Skeletal muscle tissue (tissue), 4 donors: ENCODE measurements around the gene CCDC134. TPM values are rescaled to one million over a fixed set of nuclear protein-coding genes. Genes with fewer than 3 reads are reported as not detected.
A peak's percentile ranks its signal among the peaks of the same experiment; 100 is the strongest.

ENCODE experiments used
- H3K27ac ChIP-seq: one replicate; pipeline ENCODE4 v1.7.0; 2013; ENCODE audit warnings: mild to moderate bottlenecking, low read depth, low read length, inconsistent platforms
- H3K27me3 ChIP-seq, 3 donors: one replicate each; pipeline ENCODE4 v1.7.0; 2013; ENCODE audit warnings: low read length in 3 of 3; ENCODE audit not compliant: control insufficient read depth in 3 of 3, insufficient read depth in 3 of 3
- H3K36me3 ChIP-seq, 3 donors: one replicate each; pipeline ENCODE4 v1.7.0; 2013; ENCODE audit warnings: low read length in 3 of 3; ENCODE audit not compliant: control insufficient read depth in 3 of 3, insufficient read depth in 3 of 3
- H3K4me1 ChIP-seq, 3 donors: one replicate each; pipeline ENCODE4 v1.7.0; 2013; ENCODE audit warnings: low read length in 3 of 3, mild to moderate bottlenecking in 3 of 3; ENCODE audit not compliant: control insufficient read depth in 3 of 3, insufficient read depth in 3 of 3
- H3K4me3 ChIP-seq, 3 donors: one replicate each; pipeline ENCODE4 v1.7.0; 2013; ENCODE audit warnings: low read length in 3 of 3
- H3K9ac ChIP-seq, 3 donors: one replicate each; pipeline ENCODE4 v1.7.0; 2013; ENCODE audit warnings: low read length in 3 of 3, mild to moderate bottlenecking in 3 of 3, moderate library complexity in 2 of 3, low read depth in 1 of 3
- H3K9me3 ChIP-seq, 3 donors: one replicate each; pipeline ENCODE4 v1.7.0; 2013; ENCODE audit warnings: low read length in 3 of 3; ENCODE audit not compliant: control insufficient read depth in 3 of 3
- total RNA-seq: library from RNA; depleted of rRNA; stranded (reverse); fragments of >200 nt; gene quantifications from one replicate; pipeline ENCODE4 v1.2.3, GENCODE V29; 2014
- donor health status: Osteomylitis.

Gene CCDC134
- 30.3 TPM for total RNA-seq

DNA sequence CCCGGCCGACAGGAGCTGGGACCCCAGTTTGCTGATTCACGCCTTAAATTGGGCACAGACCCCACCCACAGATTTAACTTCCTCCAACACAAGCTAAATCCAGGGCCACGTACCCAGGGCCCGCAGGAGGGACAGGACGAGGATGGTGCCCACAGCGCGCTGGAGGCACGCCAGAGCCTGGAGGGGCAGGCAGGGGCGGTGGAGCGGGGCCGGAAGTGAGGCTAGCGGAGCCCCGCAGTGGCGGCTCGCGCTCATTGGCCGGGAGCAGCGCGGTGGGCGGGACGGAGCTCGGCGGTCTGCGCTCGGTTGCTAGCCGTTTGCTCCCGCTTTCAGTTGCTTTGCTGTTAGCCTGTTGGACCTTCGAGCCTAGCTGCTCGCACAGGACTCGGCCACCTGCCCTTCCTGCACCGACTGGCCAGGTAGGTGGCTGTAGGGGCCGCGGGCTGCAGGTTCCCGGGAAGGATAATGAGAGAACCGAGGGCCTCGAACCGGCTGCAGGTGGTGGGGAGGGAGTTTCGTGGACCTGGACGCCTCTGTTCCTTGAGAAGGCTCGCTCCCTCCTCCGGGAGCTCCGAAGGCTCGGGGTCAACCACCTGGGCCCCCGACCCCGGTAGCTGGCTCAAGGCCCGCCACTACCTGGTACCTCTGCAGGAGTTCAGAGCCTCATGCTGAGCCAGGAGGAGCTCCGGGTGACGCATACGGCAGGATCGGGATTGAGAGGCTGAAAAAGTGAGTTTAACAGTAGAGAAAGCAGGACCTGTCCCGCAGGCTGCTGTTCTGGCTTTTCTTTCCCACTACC is at the start of gene CCDC134:
TSS of gene CCDC134 (plus strand) at position 332 of the 799 bp plus-strand sequence. CDS start 8,212 bp downstream, outside the sequence.
- Histone ChIP-seq H3K27me3 (no peaks in the 10 kb centered on the region), H3K9me3 (no peaks in the 10 kb centered on the region), H3K27ac (peak within 1 kb of the TSS; percentile 96), H3K9ac (peak within 1 kb of the TSS; percentile 95 to 96 (median 95)), H3K4me1 (peaks cover 17 to 32% (median 24%) of the 10 kb centered on the region in 3 donors), H3K4me3 (peak within 1 kb of the TSS; percentile 92 to 98 (median 96)), H3K36me3 (no peaks in the 10 kb centered on the region)

DNA sequence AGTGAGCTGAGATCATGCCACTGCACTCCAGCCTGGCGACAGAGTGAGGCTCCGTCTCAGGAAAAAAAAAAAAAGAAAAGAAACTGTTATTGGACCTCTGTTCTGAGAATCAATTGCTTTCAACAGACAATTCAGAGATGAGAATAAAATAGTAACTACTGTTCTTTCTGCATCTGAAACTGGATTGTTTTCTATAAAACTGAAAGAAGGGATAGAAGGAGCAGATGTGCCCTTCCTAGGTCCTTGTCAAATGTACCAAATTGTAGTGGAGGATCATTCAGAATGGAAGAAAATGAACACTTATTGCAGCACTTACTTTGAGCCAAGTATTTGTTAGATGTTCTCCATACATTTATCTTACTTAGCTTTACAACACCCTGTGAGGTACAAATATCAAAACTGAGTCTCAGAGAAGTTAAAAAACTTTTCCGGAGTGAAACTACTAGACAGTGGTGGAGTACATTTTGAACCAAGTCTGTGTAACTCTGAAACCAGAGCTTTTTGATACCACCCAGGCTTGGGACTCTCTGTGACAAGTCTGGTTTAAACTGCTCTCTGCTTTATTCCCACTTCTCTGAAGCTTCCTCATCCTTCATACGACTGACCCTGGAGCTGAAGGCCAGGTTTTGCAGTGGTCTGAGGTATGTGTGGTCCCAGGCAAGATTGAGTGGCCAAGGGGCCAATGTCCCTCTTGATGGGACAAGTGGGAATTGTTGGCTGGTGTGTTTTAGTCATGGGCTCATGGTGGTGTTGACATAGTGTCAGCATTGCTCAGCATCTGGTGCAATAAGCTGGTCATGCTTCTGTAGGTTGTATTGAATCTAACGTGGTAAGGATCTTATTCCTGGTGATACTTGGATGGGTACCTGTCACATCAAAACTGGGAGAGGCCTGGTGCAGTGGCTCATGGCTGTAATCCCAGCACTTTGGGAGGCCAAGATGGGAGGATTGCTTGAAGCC is 48.2 kb upstream of the CCDC134 start:
- H3K9me3 ChIP-seq = no peaks in the 10 kb centered on the region
- peaks cover 0 to 3% (median 3%) of the 10 kb centered on the region in 3 donors for H3K27me3 ChIP-seq
- H3K27ac ChIP-seq = no peak overlapping the region
- H3K4me1 ChIP-seq = no peaks in the 10 kb centered on the region
- no peak overlapping the region for H3K4me3 ChIP-seq
- no peaks in the 10 kb centered on the region for H3K36me3 ChIP-seq
- no peak overlapping the region for H3K9ac ChIP-seq

DNA sequence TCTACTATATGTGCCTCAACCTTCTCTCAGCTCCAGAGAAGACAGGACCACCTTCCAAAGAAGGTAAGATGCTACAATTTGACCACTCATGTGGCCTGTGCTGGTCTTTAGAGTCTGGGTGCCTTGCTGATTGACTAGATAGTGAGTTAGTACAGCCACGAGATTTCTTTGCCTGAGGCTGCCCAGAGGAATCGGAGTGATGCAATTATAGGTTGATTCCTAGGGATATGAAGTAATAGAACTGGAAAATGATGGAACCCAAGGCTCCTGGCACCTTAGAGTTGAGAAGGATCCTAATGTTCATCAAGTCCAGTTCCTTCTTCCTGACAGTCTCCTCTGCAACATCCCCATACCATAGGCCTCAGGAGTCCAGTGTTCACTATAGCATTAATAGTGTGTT is 46.5 kb upstream of the CCDC134 start:
- Histone ChIP-seq H3K27ac (no peak overlapping the region), H3K4me3 (no peak overlapping the region), H3K36me3 (no peaks in the 10 kb centered on the region), H3K4me1 (no peaks in the 10 kb centered on the region), H3K9me3 (no peaks in the 10 kb centered on the region), H3K9ac (no peak overlapping the region), H3K27me3 (peaks cover 0 to 7% (median 3%) of the 10 kb centered on the region in 3 donors)

DNA sequence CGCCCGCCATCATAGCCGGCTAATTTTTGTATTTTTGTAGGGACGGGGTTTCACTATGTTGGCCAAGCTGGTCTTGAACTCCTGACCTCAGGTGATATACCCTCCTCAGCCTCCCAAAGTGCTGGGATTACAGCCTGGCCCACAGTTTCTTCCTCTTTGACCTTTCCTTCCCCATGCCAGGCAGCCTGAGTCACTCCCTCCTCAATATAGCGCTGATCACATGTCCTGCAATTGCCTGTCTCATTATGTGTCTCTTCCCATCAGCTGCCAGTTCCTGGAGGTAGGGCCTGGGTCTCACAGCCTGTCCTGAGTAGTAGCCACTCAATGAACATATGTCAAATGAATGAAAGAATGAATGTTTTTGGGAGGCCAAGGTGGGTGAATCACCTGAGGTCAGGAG is 43.0 kb upstream of the CCDC134 start:
- Histone ChIP-seq H3K36me3 (no peaks in the 10 kb centered on the region), H3K9me3 (no peaks in the 10 kb centered on the region), H3K9ac (no peak overlapping the region), H3K27me3 (peaks cover 0 to 4% (median 0%) of the 10 kb centered on the region in 3 donors), H3K4me1 (no peaks in the 10 kb centered on the region), H3K27ac (no peak overlapping the region), H3K4me3 (no peak overlapping the region)

DNA sequence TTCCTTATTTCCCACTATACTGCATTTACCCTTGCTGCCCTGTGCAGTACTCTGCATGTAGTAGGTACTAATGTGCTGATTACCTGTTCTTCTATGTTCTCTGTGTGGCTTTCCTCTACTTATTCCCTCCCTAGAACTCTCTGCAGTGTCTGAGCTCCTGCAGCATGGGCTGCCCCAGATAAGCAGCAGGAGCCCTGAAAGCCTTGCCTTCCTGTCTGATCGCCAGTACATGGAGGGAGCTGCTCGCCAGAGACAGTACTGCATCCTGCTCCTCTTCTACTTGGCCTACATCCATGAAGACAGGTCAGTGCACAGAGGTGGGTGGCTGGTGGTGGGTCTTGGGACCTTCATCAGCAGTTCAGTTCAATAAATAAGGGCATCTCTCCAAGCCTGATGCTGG is 42.2 kb upstream of the CCDC134 start:
- Histone ChIP-seq H3K4me3 (no peak overlapping the region), H3K27me3 (peaks cover 0 to 4% (median 0%) of the 10 kb centered on the region in 3 donors), H3K9ac (no peak overlapping the region), H3K36me3 (no peaks in the 10 kb centered on the region), H3K9me3 (no peaks in the 10 kb centered on the region), H3K27ac (no peak overlapping the region), H3K4me1 (no peaks in the 10 kb centered on the region)

DNA sequence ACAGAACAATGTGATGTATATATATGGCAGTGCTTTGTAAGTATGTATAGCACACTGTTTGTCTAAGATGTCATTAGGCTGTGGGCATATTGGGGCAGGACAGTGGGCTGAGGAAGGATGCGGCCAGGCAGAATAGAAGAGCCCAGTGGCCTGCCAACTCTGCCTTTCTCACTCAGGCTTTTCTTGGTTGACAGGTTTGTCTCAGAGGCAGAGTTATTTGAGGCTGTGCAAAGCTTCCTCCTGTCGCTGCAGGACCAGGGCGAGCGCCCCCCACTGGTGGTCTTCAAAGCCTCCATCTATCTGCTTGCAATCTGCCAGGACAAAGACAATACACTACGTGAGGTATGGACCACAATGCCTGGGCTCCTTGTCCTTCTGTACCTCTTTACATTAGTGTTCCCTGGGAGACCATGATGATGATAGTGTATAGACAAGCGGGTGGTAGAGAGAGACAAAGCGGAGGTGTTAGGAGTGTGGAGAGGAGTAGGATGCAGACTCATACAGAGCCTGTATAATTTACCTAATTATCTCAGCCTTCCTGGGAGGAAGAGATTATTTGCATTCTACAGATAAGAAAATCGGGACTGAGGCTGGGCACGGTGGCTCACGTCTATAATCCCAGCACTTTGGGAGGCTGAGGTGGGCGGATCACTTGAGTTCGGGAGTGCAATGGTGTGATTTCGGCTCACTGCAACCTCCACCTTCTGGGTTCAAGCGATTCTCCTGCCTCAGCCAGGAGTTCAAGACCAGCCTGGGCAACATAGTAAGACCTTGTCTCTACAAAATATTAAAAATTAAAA is 37.3 kb upstream of the CCDC134 start:
- H3K27ac ChIP-seq = no peak overlapping the region
- H3K4me3 ChIP-seq = no peak overlapping the region
- peaks cover 0 to 2% (median 0%) of the 10 kb centered on the region in 3 donors for H3K27me3 ChIP-seq
- H3K9ac ChIP-seq = no peak overlapping the region
- H3K9me3 ChIP-seq = no peaks in the 10 kb centered on the region
- H3K4me1 ChIP-seq = no peaks in the 10 kb centered on the region
- no peaks in the 10 kb centered on the region for H3K36me3 ChIP-seq

DNA sequence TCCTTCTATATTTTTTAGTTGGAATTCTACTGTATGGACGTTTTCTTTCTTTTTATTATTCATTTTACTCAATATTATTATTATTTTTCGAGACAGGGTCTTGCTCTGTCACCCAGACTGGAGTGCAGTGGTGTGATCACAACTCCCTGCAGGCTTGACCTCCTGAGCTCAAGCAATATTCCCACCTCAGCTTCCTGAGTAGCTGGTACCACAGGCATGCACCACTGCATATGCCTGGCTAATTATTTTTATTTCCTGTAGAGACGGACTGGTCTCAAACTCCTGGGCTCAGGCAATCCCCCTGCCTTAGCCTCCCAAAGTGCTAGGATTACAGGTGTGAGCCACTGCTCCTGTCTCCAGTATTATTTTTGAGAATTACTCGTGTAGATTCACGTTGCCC is 34.0 kb upstream of the CCDC134 start:
- Histone ChIP-seq H3K9ac (no peak overlapping the region), H3K9me3 (no peaks in the 10 kb centered on the region), H3K4me1 (no peaks in the 10 kb centered on the region), H3K27ac (no peak overlapping the region), H3K27me3 (no peaks in the 10 kb centered on the region), H3K36me3 (no peaks in the 10 kb centered on the region), H3K4me3 (no peak overlapping the region)

DNA sequence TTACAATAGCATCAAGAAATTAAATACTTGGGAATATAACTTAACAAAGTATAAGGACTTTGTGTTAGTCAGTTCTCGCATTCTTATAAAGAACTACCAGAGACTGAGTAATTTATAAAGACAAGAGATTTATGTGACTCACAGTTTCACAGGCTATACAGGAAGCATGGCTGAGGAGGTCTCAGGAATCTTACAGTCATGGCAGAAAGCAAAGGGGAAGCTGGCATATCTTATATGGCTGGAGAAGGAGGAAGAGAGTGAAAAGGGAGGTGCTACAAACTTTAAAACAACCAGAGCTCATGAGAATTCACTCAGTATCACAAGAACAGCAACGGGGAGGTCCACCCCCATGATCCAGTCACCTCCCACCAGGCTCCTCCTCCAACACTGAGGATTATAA is 32.0 kb upstream of the CCDC134 start:
- Histone ChIP-seq H3K4me1 (no peaks in the 10 kb centered on the region), H3K27ac (no peak overlapping the region), H3K9me3 (no peaks in the 10 kb centered on the region), H3K4me3 (no peak overlapping the region), H3K36me3 (no peaks in the 10 kb centered on the region), H3K27me3 (no peaks in the 10 kb centered on the region), H3K9ac (no peak overlapping the region)

DNA sequence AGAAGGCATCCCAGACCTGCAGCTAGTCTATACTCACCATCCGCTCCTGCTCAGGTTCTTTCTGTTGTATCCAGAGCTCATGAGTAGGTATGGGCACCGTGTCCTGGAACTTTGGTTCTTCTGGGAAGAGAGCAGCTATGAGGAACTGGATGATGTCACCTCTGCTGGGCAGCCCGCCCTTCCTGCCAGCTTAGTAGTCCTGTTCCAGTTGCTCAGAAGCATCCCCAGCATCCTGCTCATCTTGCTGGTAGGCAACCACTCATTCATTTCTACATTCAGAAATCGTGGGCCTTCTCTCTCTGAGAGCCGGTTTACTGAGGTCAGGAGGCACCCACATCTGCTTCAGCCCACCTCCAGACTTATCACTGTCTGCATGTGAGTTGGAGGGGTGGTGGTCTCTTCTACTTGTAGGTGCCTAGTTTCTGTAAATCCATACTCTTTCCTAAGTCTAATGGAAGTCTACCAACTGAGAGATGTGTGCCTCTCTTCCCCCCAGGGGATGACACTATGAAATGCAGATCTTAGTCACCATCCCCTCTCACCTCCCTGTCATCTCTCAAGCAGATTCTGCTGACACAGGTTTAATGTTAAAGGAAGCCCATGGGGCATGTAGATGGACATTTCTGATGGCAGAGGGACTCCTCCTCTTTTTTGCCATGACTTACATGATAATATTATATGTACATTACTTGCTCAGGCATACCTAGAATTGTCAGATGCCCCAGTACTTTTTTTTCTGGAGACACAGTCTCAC is 29.6 kb upstream of the CCDC134 start:
- no peak overlapping the region for H3K4me3 ChIP-seq
- no peaks in the 10 kb centered on the region for H3K27me3 ChIP-seq

More for the DNA sequence above, 29.6 kb upstream of the CCDC134 start:
- Histone ChIP-seq H3K4me1 (no peaks in the 10 kb centered on the region), H3K9ac (no peak overlapping the region), H3K9me3 (no peaks in the 10 kb centered on the region), H3K27ac (no peak overlapping the region), H3K36me3 (no peaks in the 10 kb centered on the region)
